ENCODE data around the gene SPAG5. TPM values are rescaled to one million over a fixed set of nuclear protein-coding genes. Genes with fewer than 3 reads are reported as not detected.
"Not testable (repeated sequence)": the region's sequence is repeated elsewhere in the genome, so short reads cannot be mapped to it uniquely, and the experiment has no call there.

The SPAG5 gene
- total RNA-seq, 1 experiment from 2014 or later: 84.1 TPM

- peak; percentile 10 for DNase-seq (ENCODE audit: low read depth)
These were observed 14.4 kb upstream of the SPAG5 start for GRCh38 chr17:28612936-28613872.

- DNase-seq (ENCODE audit: low read depth): no peak
These were observed 13.7 kb upstream of the SPAG5 start for GRCh38 chr17:28612531-28612930.

GRCh38 chr17:28610376-28610775, 11.6 kb upstream of the SPAG5 start:
- DNase-seq (ENCODE audit: low read depth): no peak

- not testable (repeated sequence) for DNase-seq (ENCODE audit: low read depth)
These were observed 5.2 kb upstream of the SPAG5 start for GRCh38 chr17:28604031-28604430.

- DNase-seq (ENCODE audit: low read depth): peak; percentile 88
These were observed 723 bp upstream of the SPAG5 start for GRCh38 chr17:28599311-28600184.

GRCh38 chr17:28598389-28598788, 436 bp downstream of the SPAG5 start:
- DNase-seq (ENCODE audit: low read depth): no peak

GRCh38 chr17:28597606-28598383, 1.0 kb downstream of the SPAG5 start:
- DNase-seq (ENCODE audit: low read depth): no peak

GRCh38 chr17:28592260-28592659, 6.6 kb downstream of the SPAG5 start:
- no peak for DNase-seq (ENCODE audit: low read depth)

GRCh38 chr17:28585851-28586250, 13.0 kb downstream of the SPAG5 start:
- DNase-seq (ENCODE audit: low read depth): no peak

- no peak for DNase-seq (ENCODE audit: low read depth)
These were observed 14.4 kb downstream of the SPAG5 start for GRCh38 chr17:28584434-28584833.

- DNase-seq (ENCODE audit: low read depth): no peak
These were observed 16.3 kb downstream of the SPAG5 start for GRCh38 chr17:28582513-28582912.

- no peak for DNase-seq (ENCODE audit: low read depth)
These were observed 17.9 kb downstream of the SPAG5 start for GRCh38 chr17:28580959-28581358.

GRCh38 chr17:28579526-28579925, 19.3 kb downstream of the SPAG5 start:
- no peak for DNase-seq (ENCODE audit: low read depth)

GRCh38 chr17:28578246-28579195, 20.3 kb downstream of the SPAG5 start:
- no peak for DNase-seq (ENCODE audit: low read depth)

GRCh38 chr17:28577466-28577824, 21.4 kb downstream of the SPAG5 start:
- no peak for DNase-seq (ENCODE audit: low read depth)

GRCh38 chr17:28576758-28577465, 21.9 kb downstream of the SPAG5 start, which contains the start of gene ALDOC:
Gene ALDOC, minus strand, starts transcription at chr17:28576895. Its CDS starts 1,363 bp downstream, at chr17:28575532.
- DNase-seq (ENCODE audit: low read depth): peak; percentile 79

GRCh38 chr17:28576016-28576415, 22.8 kb downstream of the SPAG5 start:
- DNase-seq (ENCODE audit: low read depth): not testable (repeated sequence)

GRCh38 chr17:28575126-28575795, 23.6 kb downstream of the SPAG5 start:
- no peak for DNase-seq (ENCODE audit: low read depth)

- no peak for DNase-seq (ENCODE audit: low read depth)
These were observed 24.3 kb downstream of the SPAG5 start for GRCh38 chr17:28574526-28574925.
